AG04449 (cell line): ENCODE data around the gene MAPK8IP3.

ENCODE experiments used
- CTCF ChIA-PET: fragments of 350-600 bp; formaldehyde crosslinking; extraction: SDS; loops from one replicate; lab custom pipeline; 2021; ENCODE audit warnings: antibody characterized with exemption; lab: Yijun Ruan, JAX
- POLR2A ChIA-PET: fragments of 400-600, 350-600 bp; formaldehyde crosslinking; extraction: SDS; loops from one replicate; lab custom pipeline; 2020; ENCODE audit warnings: antibody characterized with exemption, inconsistent platforms; lab: Yijun Ruan, JAX
- DNase-seq: peaks from one replicate; pipeline ENCODE4 v3.0.0-alpha.2; 2010; ENCODE audit warnings: low read depth, low spot score
- H3K4me3 ChIP-seq: 2 replicates; pipeline ENCODE4 v1.5.1; 2011; ENCODE audit warnings: low read depth, mild to moderate bottlenecking, control low read depth, low read length
- TF ChIP-seq, protein P1 (sequence below): IDR thresholded peaks from one replicate; pipeline ENCODE4 v1.5.1; 2011; ENCODE audit warnings: mild to moderate bottlenecking, moderate library complexity, low read length, control low read depth, inconsistent platforms; ENCODE audit not compliant: insufficient read depth; ENCODE audit errors: missing control alignments

Gene MAPK8IP3

DNA sequence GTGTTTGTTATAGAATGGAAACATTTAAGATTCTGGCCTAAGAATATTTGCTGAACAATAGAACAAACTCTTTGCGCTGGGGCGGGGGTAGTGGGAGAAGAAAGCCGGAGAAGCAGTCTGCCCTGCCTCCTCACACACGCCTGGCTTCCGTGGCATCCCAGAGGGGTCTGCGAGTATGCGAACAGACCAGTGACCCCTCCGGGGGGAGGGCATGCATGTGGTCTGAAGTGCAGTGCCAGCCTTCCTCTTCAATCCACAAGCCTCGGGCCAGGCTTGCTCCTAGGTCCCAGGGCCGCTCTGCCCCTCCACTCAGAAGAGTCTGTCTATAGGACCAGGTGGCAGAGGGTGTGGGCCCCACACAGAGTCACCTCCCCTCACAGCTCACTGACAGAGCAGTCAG is 101.6 kb downstream of the MAPK8IP3 start:
- no peak for DNase-seq
- TF ChIP-seq, protein P1, sequence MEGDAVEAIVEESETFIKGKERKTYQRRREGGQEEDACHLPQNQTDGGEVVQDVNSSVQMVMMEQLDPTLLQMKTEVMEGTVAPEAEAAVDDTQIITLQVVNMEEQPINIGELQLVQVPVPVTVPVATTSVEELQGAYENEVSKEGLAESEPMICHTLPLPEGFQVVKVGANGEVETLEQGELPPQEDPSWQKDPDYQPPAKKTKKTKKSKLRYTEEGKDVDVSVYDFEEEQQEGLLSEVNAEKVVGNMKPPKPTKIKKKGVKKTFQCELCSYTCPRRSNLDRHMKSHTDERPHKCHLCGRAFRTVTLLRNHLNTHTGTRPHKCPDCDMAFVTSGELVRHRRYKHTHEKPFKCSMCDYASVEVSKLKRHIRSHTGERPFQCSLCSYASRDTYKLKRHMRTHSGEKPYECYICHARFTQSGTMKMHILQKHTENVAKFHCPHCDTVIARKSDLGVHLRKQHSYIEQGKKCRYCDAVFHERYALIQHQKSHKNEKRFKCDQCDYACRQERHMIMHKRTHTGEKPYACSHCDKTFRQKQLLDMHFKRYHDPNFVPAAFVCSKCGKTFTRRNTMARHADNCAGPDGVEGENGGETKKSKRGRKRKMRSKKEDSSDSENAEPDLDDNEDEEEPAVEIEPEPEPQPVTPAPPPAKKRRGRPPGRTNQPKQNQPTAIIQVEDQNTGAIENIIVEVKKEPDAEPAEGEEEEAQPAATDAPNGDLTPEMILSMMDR, result no peak
- H3K4me3 ChIP-seq, result no peak overlapping the region
- POLR2A ChIA-PET, result no interaction called here
- CTCF ChIA-PET, result no interaction called here

DNA sequence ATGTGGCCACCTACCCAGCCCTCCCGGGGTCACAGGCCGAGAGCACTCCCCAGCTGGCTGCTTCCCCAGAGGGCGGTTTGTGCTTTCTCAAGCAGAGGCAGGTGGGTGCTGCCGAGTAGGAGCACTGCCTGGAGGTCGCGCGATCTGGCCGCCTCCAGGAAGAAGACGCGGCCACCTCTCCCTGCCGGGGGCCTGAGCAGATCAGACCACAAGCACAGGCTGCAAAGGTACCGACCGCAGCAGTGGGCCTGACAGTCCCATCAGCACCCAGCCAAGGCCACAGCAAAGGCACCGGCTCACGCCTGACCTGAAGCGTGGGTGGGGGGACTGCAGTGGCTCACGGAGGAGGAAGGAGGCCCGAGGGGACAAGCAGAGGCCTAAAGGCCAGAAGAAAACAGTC is 102.7 kb downstream of the MAPK8IP3 start:
- ChIA-PET CTCF (no interaction called here), POLR2A (no interaction called here)
- H3K4me3 ChIP-seq, result no peak overlapping the region
- DNase-seq, result no peak
- TF ChIP-seq, protein P1, result no peak

GRCh38 chr16:1809281-1809801 is 103.3 kb downstream of the MAPK8IP3 start:
- DNase-seq, result no peak
- no peak overlapping the region for H3K4me3 ChIP-seq
- TF ChIP-seq, protein P1, result no peak
- ChIA-PET POLR2A (no interaction called here), CTCF (no interaction called here)

- ChIA-PET CTCF (interaction anchor here (0.8 kb wide), 1 partner anchor 119 kb away, joined by 3 read pairs; no protein-coding TSS in a partner anchor), POLR2A (no interaction called here)
- DNase-seq, result no peak
- TF ChIP-seq, protein P1, result no peak
- H3K4me3 ChIP-seq, result no peak overlapping the region
Observed at GRCh38 chr16:1810106-1810505, 104.1 kb downstream of the MAPK8IP3 start.

DNA sequence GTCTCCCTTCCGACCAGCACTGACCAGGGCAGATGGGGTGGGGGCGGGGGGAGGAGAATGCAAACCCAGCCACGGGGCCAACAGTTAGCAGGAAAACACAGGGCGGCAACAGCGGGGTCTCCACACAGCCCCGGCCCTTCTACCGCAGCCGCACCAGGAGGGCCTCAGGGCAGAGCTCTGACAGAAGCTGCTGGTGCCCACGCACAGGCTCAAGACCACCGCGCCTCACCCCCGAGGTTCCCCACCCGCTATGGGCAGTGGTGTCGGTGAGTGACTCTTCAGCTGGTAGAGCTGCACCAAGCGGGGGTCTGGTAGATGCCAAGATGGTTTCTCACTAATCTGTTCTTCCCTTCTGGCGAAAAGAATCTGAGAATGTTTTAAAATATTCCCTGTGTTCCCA is 104.5 kb downstream of the MAPK8IP3 start:
- TF ChIP-seq, protein P1, result no peak
- H3K4me3 ChIP-seq, result no peak overlapping the region
- DNase-seq, result no peak
- ChIA-PET POLR2A (no interaction called here), CTCF (interaction anchor here (0.6 to 1.2 kb wide), 4 partner anchors 10 to 118 kb away, joined by 3 read pairs; no protein-coding TSS in a partner anchor)

DNA sequence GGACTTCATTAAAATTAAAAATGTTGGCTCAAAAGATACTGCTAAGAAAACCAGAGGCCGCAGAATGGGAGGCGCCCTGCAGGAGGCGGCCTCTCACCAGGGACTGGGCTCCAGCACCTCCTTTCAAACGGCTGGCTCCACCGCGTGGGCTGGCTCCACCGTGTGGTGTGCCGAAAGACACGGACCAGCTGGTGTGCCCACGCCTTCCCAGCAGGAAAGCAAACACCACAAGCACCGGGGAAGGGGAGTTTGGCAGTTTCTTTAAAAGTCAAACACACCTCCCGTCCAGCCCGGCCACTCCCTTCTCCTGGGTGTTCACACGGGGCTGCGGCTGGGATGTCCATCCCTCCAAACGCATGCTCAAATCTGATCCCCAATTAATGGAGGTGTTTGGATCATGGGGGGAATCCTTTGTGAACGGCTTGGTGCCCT is 106.8 kb downstream of the MAPK8IP3 start:
- CTCF ChIA-PET, result interaction anchor here (0.8 to 2.3 kb wide), 4 partner anchors 17 to 117 kb away, joined by 3 to 10 read pairs (median 4); partner anchors contain the start of genes NUBP2 and SPSB3
- TF ChIP-seq, protein P1, result peak; percentile 44
- POLR2A ChIA-PET, result no interaction called here
- no peak for DNase-seq
- H3K4me3 ChIP-seq, result no peak overlapping the region
